Caco-2 (cell line): Measurements from ENCODE around the gene KLHL36. TPM values are rescaled to one million over a fixed set of nuclear protein-coding genes. Genes with fewer than 3 reads are reported as not detected.

ENCODE experiments used
- BruUV-seq: library from RNA; stranded (reverse); fragments of 400-500 nt; replicated peaks from 2 replicates; lab custom pipeline; 2021; lab: Mats Ljungman, UMichigan
- CTCF ChIA-PET: fragments of 300-600 bp; sonication (Branson Sonifier 250); formaldehyde crosslinking; loops from one replicate; lab custom pipeline; 2022; ENCODE audit warnings: antibody characterized with exemption; lab: Charles Lee
- POLR2A ChIA-PET: fragments of 300-600 bp; sonication (Branson Sonifier 250); formaldehyde crosslinking; loops from one replicate; lab custom pipeline; 2022; ENCODE audit warnings: antibody characterized with exemption; lab: Charles Lee
- DNase-seq, 2 experiments: peaks; one replicate each; pipeline versions ENCODE4 v3.0.0 to v3.0.0-alpha.2; 2020 to 2022
- H3K27me3 ChIP-seq: replicated peaks from 2 replicates; pipeline ENCODE4 v1.6.0; 2011; ENCODE audit warnings: low read length; ENCODE audit not compliant: control insufficient read depth, insufficient read depth
- H3K36me3 ChIP-seq: 2 replicates; pipeline ENCODE4 v1.5.1; 2011; ENCODE audit warnings: low read length; ENCODE audit not compliant: control insufficient read depth, insufficient read depth
- H3K4me1 ChIP-seq: fragments of 250-450 bp; sonication (Bioruptor Pico); 2 replicates; pipeline ENCODE4 v1.5.1; 2020; ENCODE audit warnings: mild to moderate bottlenecking
- H3K4me3 ChIP-seq: 2 replicates; pipeline ENCODE4 v1.5.1; 2011; ENCODE audit warnings: low read depth, mild to moderate bottlenecking, control low read depth, low read length
- H3K9me3 ChIP-seq: fragments of 250-450 bp; sonication (Bioruptor Pico); 2 replicates; pipeline ENCODE4 v1.5.1; 2020; ENCODE audit warnings: mild to moderate bottlenecking, moderate library complexity
- H3K27ac Mint-ChIP-seq: one replicate; pipeline ENCODE4 v1.8.0; 2022; ENCODE audit warnings: mixed read lengths; ENCODE audit not compliant: unreplicated experiment
- H3K27me3 Mint-ChIP-seq: one replicate; pipeline ENCODE4 v1.8.0; 2022; ENCODE audit warnings: mixed read lengths; ENCODE audit not compliant: insufficient read depth, unreplicated experiment
- H3K36me3 Mint-ChIP-seq: one replicate; pipeline ENCODE4 v1.8.0; 2022; ENCODE audit warnings: mild to moderate bottlenecking, mixed read lengths; ENCODE audit not compliant: insufficient read depth, unreplicated experiment
- H3K4me1 Mint-ChIP-seq: one replicate; pipeline ENCODE4 v1.8.0; 2022; ENCODE audit warnings: low read depth, mixed read lengths; ENCODE audit not compliant: unreplicated experiment
- H3K4me3 Mint-ChIP-seq: one replicate; pipeline ENCODE4 v1.8.0; 2022; ENCODE audit warnings: mild to moderate bottlenecking, moderate library complexity, mixed read lengths; ENCODE audit not compliant: unreplicated experiment
- H3K9me3 Mint-ChIP-seq: one replicate; pipeline ENCODE4 v1.8.0; 2022; ENCODE audit warnings: mixed read lengths; ENCODE audit not compliant: unreplicated experiment
- intact Hi-C: fragments of 100-400 bp; cut with micrococcal nuclease; formaldehyde crosslinking; loops from one replicate; pipeline ENCODE4 v1.10.0; 2022; ENCODE audit not compliant: unreplicated experiment
- total RNA-seq: library from RNA; stranded (reverse); gene quantifications from 2 replicates; pipeline ENCODE4 v1.2.3, GENCODE V29; 2022
- TF ChIP-seq, protein P1 (sequence below), 2 experiments: fragments of 200-600 bp in 1 of 2; IDR thresholded peaks; 1 replicate in 1 of 2; 2 replicates in 1 of 2; pipeline versions ENCODE4 v1.5.1 to v1.8.0; 2011 to 2022; ENCODE audit warnings: antibody characterized with exemption in 1 of 2, control low read depth in 1 of 2, inconsistent platforms in 1 of 2, low read depth in 1 of 2, low read length in 1 of 2, mild to moderate bottlenecking in 1 of 2, moderate library complexity in 1 of 2; ENCODE audit not compliant: insufficient read depth in 1 of 2, severe bottlenecking in 1 of 2, unreplicated experiment in 1 of 2

The KLHL36 gene
- total RNA-seq, 1 experiment from 2014 or later: 70.2 TPM

DNA sequence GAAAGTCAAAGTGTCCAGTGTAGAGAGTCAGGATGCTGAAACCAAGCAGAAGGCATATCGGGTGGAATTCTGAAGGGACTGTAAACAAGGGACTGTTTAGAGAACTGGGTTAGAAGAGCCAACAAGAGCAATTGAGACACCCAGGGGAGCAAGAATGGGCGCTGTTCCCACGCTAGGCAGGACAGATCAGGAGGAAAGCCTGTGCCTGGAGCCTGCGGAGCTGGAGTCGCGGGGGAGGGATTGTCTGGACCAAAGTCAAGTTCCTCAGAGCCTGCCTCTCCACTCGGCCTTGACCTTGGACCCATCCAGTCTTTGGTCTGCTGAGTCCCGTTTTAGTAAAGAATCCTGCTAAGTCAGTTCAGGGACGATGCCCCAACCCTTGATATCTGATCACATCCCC, 14.7 kb upstream of the KLHL36 start:
- H3K27me3 ChIP-seq: no peaks in the 10 kb centered on the region
- H3K27ac Mint-ChIP-seq: no peak overlapping the region

DNA sequence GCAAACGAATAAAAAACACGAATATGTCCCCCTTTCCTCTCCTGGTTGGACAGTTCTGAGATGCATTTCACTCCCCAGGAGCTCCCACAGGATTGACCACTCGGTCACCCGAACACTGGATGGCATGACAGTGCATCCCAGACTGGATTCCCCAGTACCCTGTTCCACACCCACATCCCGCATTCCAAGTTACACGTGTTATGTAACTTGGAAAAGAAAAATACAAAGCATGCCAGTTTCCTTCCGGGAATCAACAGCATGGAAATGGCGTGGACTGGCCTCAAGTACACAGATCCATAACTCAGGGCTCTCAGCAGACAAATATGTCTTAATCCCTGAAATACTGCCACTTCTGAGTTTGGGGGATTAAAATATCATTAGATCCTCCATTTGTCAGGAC, 12.6 kb upstream of the KLHL36 start:
- CTCF ChIA-PET: no interaction called here
- Mint-ChIP-seq H3K4me3 (no peak overlapping the region), H3K9me3 (no peaks in the 10 kb centered on the region), H3K27ac (no peak overlapping the region), H3K4me1 (no peaks in the 10 kb centered on the region), H3K36me3 (no peaks in the 10 kb centered on the region), H3K27me3 (no peaks in the 10 kb centered on the region)
- TF ChIP-seq, protein P1, sequence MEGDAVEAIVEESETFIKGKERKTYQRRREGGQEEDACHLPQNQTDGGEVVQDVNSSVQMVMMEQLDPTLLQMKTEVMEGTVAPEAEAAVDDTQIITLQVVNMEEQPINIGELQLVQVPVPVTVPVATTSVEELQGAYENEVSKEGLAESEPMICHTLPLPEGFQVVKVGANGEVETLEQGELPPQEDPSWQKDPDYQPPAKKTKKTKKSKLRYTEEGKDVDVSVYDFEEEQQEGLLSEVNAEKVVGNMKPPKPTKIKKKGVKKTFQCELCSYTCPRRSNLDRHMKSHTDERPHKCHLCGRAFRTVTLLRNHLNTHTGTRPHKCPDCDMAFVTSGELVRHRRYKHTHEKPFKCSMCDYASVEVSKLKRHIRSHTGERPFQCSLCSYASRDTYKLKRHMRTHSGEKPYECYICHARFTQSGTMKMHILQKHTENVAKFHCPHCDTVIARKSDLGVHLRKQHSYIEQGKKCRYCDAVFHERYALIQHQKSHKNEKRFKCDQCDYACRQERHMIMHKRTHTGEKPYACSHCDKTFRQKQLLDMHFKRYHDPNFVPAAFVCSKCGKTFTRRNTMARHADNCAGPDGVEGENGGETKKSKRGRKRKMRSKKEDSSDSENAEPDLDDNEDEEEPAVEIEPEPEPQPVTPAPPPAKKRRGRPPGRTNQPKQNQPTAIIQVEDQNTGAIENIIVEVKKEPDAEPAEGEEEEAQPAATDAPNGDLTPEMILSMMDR (IDR thresholded peaks at IDR 0.05; ENCODE audit: insufficient read depth in 1 of 2, low read depth in 1 of 2, low read length in 1 of 2, severe bottlenecking in 1 of 2, unreplicated experiment in 1 of 2): no peak
- BruUV-seq: no TSS peak
- POLR2A ChIA-PET: no interaction called here
- Histone ChIP-seq H3K9me3 (no peaks in the 10 kb centered on the region), H3K4me3 (no peak overlapping the region), H3K36me3 (no peaks in the 10 kb centered on the region), H3K4me1 (no peaks in the 10 kb centered on the region), H3K27me3 (no peaks in the 10 kb centered on the region)
- no peak for DNase-seq
- intact Hi-C loops: no loop called here

More for the DNA sequence above, 14.7 kb upstream of the KLHL36 start:
- no peaks in the 10 kb centered on the region for H3K4me1 Mint-ChIP-seq
- CTCF ChIA-PET: no interaction called here
- H3K4me1 ChIP-seq: no peaks in the 10 kb centered on the region
- no peak overlapping the region for H3K4me3 Mint-ChIP-seq
- POLR2A ChIA-PET: no interaction called here
- intact Hi-C loops: no loop called here
- H3K27me3 Mint-ChIP-seq: no peaks in the 10 kb centered on the region
- H3K36me3 Mint-ChIP-seq: no peaks in the 10 kb centered on the region
- BruUV-seq: no TSS peak
- H3K9me3 ChIP-seq: no peaks in the 10 kb centered on the region
- no peaks in the 10 kb centered on the region for H3K36me3 ChIP-seq
- no peak for DNase-seq
- TF ChIP-seq, protein P1 (IDR thresholded peaks at IDR 0.05; ENCODE audit: insufficient read depth in 1 of 2, low read depth in 1 of 2, low read length in 1 of 2, severe bottlenecking in 1 of 2, unreplicated experiment in 1 of 2): no peak
- no peak overlapping the region for H3K4me3 ChIP-seq
- H3K9me3 Mint-ChIP-seq: no peaks in the 10 kb centered on the region

DNA sequence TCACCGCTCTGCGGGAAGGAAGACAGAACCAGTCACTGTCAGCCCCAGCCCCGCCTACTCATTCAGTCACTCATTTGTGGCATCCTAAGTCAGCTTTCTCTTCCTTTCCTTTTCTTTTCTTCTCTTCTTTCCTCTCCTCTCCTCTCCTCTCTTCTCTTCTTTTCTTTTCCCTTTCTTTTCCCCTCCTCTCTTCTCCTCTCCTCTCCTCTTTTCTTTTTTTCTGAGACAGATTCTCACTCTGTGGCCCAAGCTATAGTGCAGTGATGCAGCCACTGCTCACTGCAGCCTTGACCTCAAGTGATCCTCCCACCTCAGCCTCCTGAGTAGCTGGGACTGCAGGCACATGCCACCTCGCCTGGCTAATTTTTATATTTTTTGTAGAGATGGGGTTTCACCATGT, 10.6 kb upstream of the KLHL36 start:
- intact Hi-C loops: no loop called here
- ChIA-PET CTCF (interaction anchor here (0.6 kb wide), 1 partner anchor 101 kb away, joined by 6 read pairs; no protein-coding TSS in a partner anchor), POLR2A (no interaction called here)
- DNase-seq: no peak
- no TSS peak for BruUV-seq
- H3K4me3 Mint-ChIP-seq: no peak overlapping the region
- Histone ChIP-seq H3K36me3 (no peaks in the 10 kb centered on the region), H3K27me3 (no peaks in the 10 kb centered on the region), H3K4me1 (no peaks in the 10 kb centered on the region), H3K9me3 (no peaks in the 10 kb centered on the region), H3K4me3 (no peak overlapping the region)
- no peak overlapping the region for H3K27ac Mint-ChIP-seq
- no peaks in the 10 kb centered on the region for H3K27me3 Mint-ChIP-seq
- TF ChIP-seq, protein P1 (IDR thresholded peaks at IDR 0.05; ENCODE audit: insufficient read depth in 1 of 2, low read depth in 1 of 2, low read length in 1 of 2, severe bottlenecking in 1 of 2, unreplicated experiment in 1 of 2): no peak
- H3K4me1 Mint-ChIP-seq: no peaks in the 10 kb centered on the region
- H3K9me3 Mint-ChIP-seq: no peaks in the 10 kb centered on the region
- no peaks in the 10 kb centered on the region for H3K36me3 Mint-ChIP-seq
